Measurements from ENCODE around the gene CD274.
"Not testable (repeated sequence)": the region's sequence is repeated elsewhere in the genome, so short reads cannot be mapped to it uniquely, and the experiment has no call there.

CD274 gene

GRCh38 chr9:5468850-5469249 lies 18.5 kb downstream of the CD274 start:
- no peak for DNase-seq

- DNase-seq = no peak
These were observed 19.8 kb downstream of the CD274 start for GRCh38 chr9:5470122-5470521.

GRCh38 chr9:5470816-5471215 lies 20.5 kb downstream of the CD274 start:
- DNase-seq = no peak

GRCh38 chr9:5475611-5476010 lies 25.3 kb downstream of the CD274 start:
- DNase-seq = not testable (repeated sequence)

GRCh38 chr9:5478206-5478605 lies 27.9 kb downstream of the CD274 start:
- DNase-seq = no peak

GRCh38 chr9:5479994-5480694 lies 29.8 kb downstream of the CD274 start:
- no peak for DNase-seq

- DNase-seq = no peak
These were observed 30.6 kb downstream of the CD274 start for GRCh38 chr9:5480919-5481318.

GRCh38 chr9:5481322-5482040 lies 31.1 kb downstream of the CD274 start:
- DNase-seq = peak; percentile 10

GRCh38 chr9:5482194-5482593 lies 31.9 kb downstream of the CD274 start:
- no peak for DNase-seq

- DNase-seq = no peak
These were observed 33.0 kb downstream of the CD274 start for GRCh38 chr9:5483306-5483705.

GRCh38 chr9:5485378-5486085 lies 35.2 kb downstream of the CD274 start:
- no peak for DNase-seq

- no peak for DNase-seq
These were observed 36.6 kb downstream of the CD274 start for GRCh38 chr9:5486988-5487387.

GRCh38 chr9:5488221-5489008 lies 38.1 kb downstream of the CD274 start:
- DNase-seq = no peak

- DNase-seq = no peak
These were observed 39.5 kb downstream of the CD274 start for GRCh38 chr9:5489630-5490490.

- no peak for DNase-seq
These were observed 42.8 kb downstream of the CD274 start for GRCh38 chr9:5492965-5493678.

- DNase-seq = peak; percentile 85
These were observed 43.6 kb downstream of the CD274 start for GRCh38 chr9:5493679-5494511.

- not testable (repeated sequence) for DNase-seq
These were observed 44.4 kb downstream of the CD274 start for GRCh38 chr9:5494765-5495164.

- no peak for DNase-seq
These were observed 48.8 kb downstream of the CD274 start for GRCh38 chr9:5499157-5499556.

- peak; percentile 55 for DNase-seq
These were observed 49.6 kb downstream of the CD274 start for GRCh38 chr9:5499889-5500398.

All from fibroblast of skin of abdomen (primary cell).